ENCODE results near the gene SMPDL3A. TPM values are rescaled to one million over a fixed set of nuclear protein-coding genes. Genes with fewer than 3 reads are reported as not detected.

SMPDL3A gene
- total and polyA plus RNA-seq, 2 donors (not counting 3 experiments of a cell fraction or from before 2014, with no cell fraction given): 4.1 to 4.2 TPM

- dilution Hi-C loops (cut with MboI; ENCODE audit: extremely low pct_ligation_motif_present, low sequenced_read_pairs) (no loop called here), intact Hi-C loops (cut with micrococcal nuclease) (no loop called here)
- TF ChIP-seq FOS (IDR thresholded peaks at IDR 0.05; ENCODE audit: borderline replicate concordance, insufficient read depth, low read length) (no peak), GATA2 (IDR thresholded peaks at IDR 0.05; ENCODE audit: insufficient read depth, insufficient read length, low read depth, low read length) (no peak), POLR2AphosphoS5 (IDR thresholded peaks at IDR 0.05; ENCODE audit: insufficient read depth, low read depth, low read length) (no peak), POLR2A (IDR thresholded peaks at IDR 0.05; ENCODE audit: low read depth, low read length) (no peak), EZH2 (IDR thresholded peaks at IDR 0.05; ENCODE audit: borderline replicate concordance, low read depth, low read length, severe bottlenecking) (no peak), MAX (IDR thresholded peaks at IDR 0.05; ENCODE audit: insufficient read depth, insufficient read length) (no peak), CTCF (IDR thresholded peaks at IDR 0.05; ENCODE audit: extremely low read depth in 1 of 2, insufficient read depth in 1 of 2, low read depth in 1 of 2, low read length in 2 of 2) (no peak), MYC (IDR thresholded peaks at IDR 0.05; ENCODE audit: low read depth, low read length) (no peak), JUN (IDR thresholded peaks at IDR 0.05; ENCODE audit: borderline replicate concordance, insufficient read depth, insufficient read length, low read depth) (no peak)
- Histone ChIP-seq H3K4me1 (ENCODE audit: control insufficient read depth, extremely low read depth, insufficient read depth, low read length) (no peaks in the 10 kb centered on the region), H3K27ac (ENCODE audit: insufficient read depth, low read depth, low read length) (no peak overlapping the region), H4K20me1 (replicated peaks; ENCODE audit: control insufficient read depth, extremely low read depth, insufficient read depth, low read length) (no peaks in the 10 kb centered on the region), H3K4me3 (replicated peaks in 1 of 3; ENCODE audit: insufficient read depth in 1 of 3, low read depth in 1 of 3, low read length in 3 of 3) (no peak overlapping the region), H3K9me3 (replicated peaks; ENCODE audit: control insufficient read depth, insufficient read depth, low read length) (no peaks in the 10 kb centered on the region), H3K9me1 (replicated peaks; ENCODE audit: control insufficient read depth, extremely low read depth, insufficient read depth, low read length) (no peaks in the 10 kb centered on the region), H2AFZ (ENCODE audit: low read depth, low read length) (no peak overlapping the region), H3K4me2 (ENCODE audit: insufficient read depth, low read length) (no peak overlapping the region), H3K36me3 (ENCODE audit: control insufficient read depth in 2 of 2, extremely low read depth in 1 of 2, insufficient read depth in 2 of 2, low read length in 2 of 2) (no peaks in the 10 kb centered on the region), H3K27me3 (ENCODE audit: control insufficient read depth in 2 of 2, insufficient read depth in 2 of 2, low read length in 2 of 2) (peaks cover 0 to 3% of the 10 kb centered on the region in 2 experiments), H3K9ac (replicated peaks; ENCODE audit: extremely low read depth, insufficient read depth, low read length) (no peak overlapping the region), H3K79me2 (ENCODE audit: control insufficient read depth, insufficient read depth, low read length) (no peaks in the 10 kb centered on the region)
- no TSS peak for BruUV-seq (replicated peaks)
- FAIRE-seq: no peak
- CTCF ChIA-PET: interaction anchor here (0.7 kb wide), 1 partner anchor 19 kb away, joined by 3 read pairs; no protein-coding TSS in a partner anchor
- DNase-seq (ENCODE audit: low read depth, low spot score): no peak
- POLR2A ChIA-PET: no interaction called here
These were observed 39.5 kb upstream of the SMPDL3A start for GRCh38 chr6:122749451-122750050.

Measured in endothelial cell of umbilical vein (primary cell).